B cell (primary cell): ENCODE data around the gene IL4R. TPM values are rescaled to one million over a fixed set of nuclear protein-coding genes. Genes with fewer than 3 reads are reported as not detected.

Experiments used
- ATAC-seq: fragments of 200-7000 bp; cut with Tn5 transposase; one replicate; pipeline ENCODE4 v1.10.0; 2021; ENCODE audit warnings: low read depth, mild to moderate bottlenecking, moderate number of reproducible peaks, moderate library complexity
- CTCF ChIA-PET: fragments of 350-600 bp; sonication (Branson Sonifier 250); formaldehyde crosslinking; loops from one replicate; lab custom pipeline; 2021; ENCODE audit warnings: antibody characterized with exemption, inconsistent platforms; lab: Charles Lee
- POLR2A ChIA-PET: fragments of 350-600 bp; sonication (Branson Sonifier 250); formaldehyde crosslinking; loops from one replicate; lab custom pipeline; 2021; ENCODE audit warnings: antibody characterized with exemption; lab: Charles Lee
- DNase-seq: peaks from one replicate; pipeline ENCODE4 v3.0.0; 2013
- H2AFZ ChIP-seq: 2 replicates; pipeline ENCODE4 v1.6.1; 2012; ENCODE audit warnings: mild to moderate bottlenecking, low read depth, low read length; ENCODE audit not compliant: insufficient read depth, poor library complexity, severe bottlenecking
- H3K27ac ChIP-seq, 2 donors: 1 replicate in 1 of 2; 2 replicates in 1 of 2; pipeline ENCODE4 v1.5.1; 2012 to 2013; ENCODE audit warnings: low read length in 2 of 2, mild to moderate bottlenecking in 2 of 2, moderate library complexity in 1 of 2
- H3K27me3 ChIP-seq, 4 experiments: fragments of 200-600 bp in 1 of 4; sonication (generic) in 1 of 4; replicated peaks in 1 of 4; 1 replicate in 2 of 4; 2 replicates in 2 of 4; pipeline versions ENCODE4 v1.6.1 to v1.7.0; 2013 to 2016; ENCODE audit warnings: low read length in 3 of 4, mild to moderate bottlenecking in 2 of 4, mixed read lengths in 1 of 4, moderate library complexity in 1 of 4; ENCODE audit not compliant: insufficient read depth in 4 of 4, control insufficient read depth in 3 of 4; ENCODE audit errors: control extremely low read depth in 1 of 4
- H3K36me3 ChIP-seq, 2 experiments: replicated peaks in 1 of 2; 1 replicate in 1 of 2; 2 replicates in 1 of 2; pipeline versions ENCODE4 v1.6.1 to v1.7.1; 2013; ENCODE audit warnings: low read length in 1 of 2; ENCODE audit not compliant: insufficient read depth in 2 of 2, control insufficient read depth in 1 of 2; ENCODE audit errors: control extremely low read depth in 1 of 2, extremely low read depth in 1 of 2
- H3K4me1 ChIP-seq, 2 donors: fragments of 200-600 bp in 1 of 2; sonication (generic) in 1 of 2; 1 replicate in 1 of 2; 2 replicates in 1 of 2; pipeline versions ENCODE4 v1.5.1 to v1.6.1; 2013 to 2017; ENCODE audit warnings: low read length in 2 of 2; ENCODE audit not compliant: control insufficient read depth in 2 of 2, insufficient read depth in 2 of 2
- H3K4me2 ChIP-seq: replicated peaks from 2 replicates; pipeline ENCODE3; 2012; ENCODE audit warnings: mild to moderate bottlenecking, low read depth, low read length; ENCODE audit not compliant: poor library complexity, severe bottlenecking
- H3K4me3 ChIP-seq, 5 experiments: fragments of 200-600 bp in 1 of 5; sonication (generic) in 1 of 5; 1 replicate in 3 of 5; 2 replicates in 2 of 5; pipeline versions ENCODE4 v1.5.1 to v1.7.0; 2011 to 2016; ENCODE audit warnings: low read length in 4 of 5, mild to moderate bottlenecking in 4 of 5, low read depth in 2 of 5, control low read depth in 1 of 5, moderate library complexity in 1 of 5; ENCODE audit not compliant: insufficient read depth in 1 of 5; ENCODE audit errors: control extremely low read depth in 1 of 5, extremely low read depth in 1 of 5
- H3K79me2 ChIP-seq: fragments of 200-600 bp; sonication (generic); one replicate; pipeline ENCODE4 v1.6.0; 2016; ENCODE audit warnings: low read length; ENCODE audit not compliant: control insufficient read depth, insufficient read depth
- H3K9ac ChIP-seq: fragments of 200-600 bp; sonication (generic); 2 replicates; pipeline ENCODE4 v1.6.1; 2017; ENCODE audit warnings: mild to moderate bottlenecking, low read length, moderate library complexity
- H3K9me3 ChIP-seq, 3 donors: one replicate each; pipeline versions ENCODE4 v1.6.1 to v1.7.1; 2013; ENCODE audit warnings: low read length in 2 of 3; ENCODE audit not compliant: control insufficient read depth in 2 of 3, insufficient read depth in 1 of 3; ENCODE audit errors: control extremely low read depth in 1 of 3
- H4K20me1 ChIP-seq: 2 replicates; pipeline ENCODE4 v1.6.0; 2012; ENCODE audit warnings: mild to moderate bottlenecking, low read length; ENCODE audit not compliant: insufficient read depth, control insufficient read depth, poor library complexity, severe bottlenecking
- H3K27ac Mint-ChIP-seq: one replicate; pipeline ENCODE4 v1.8.0; 2021; ENCODE audit warnings: mixed read lengths
- H3K27me3 Mint-ChIP-seq: one replicate; pipeline ENCODE4 v1.8.0; 2021; ENCODE audit warnings: mixed read lengths
- H3K4me1 Mint-ChIP-seq: one replicate; pipeline ENCODE4 v1.8.0; 2021; ENCODE audit warnings: mixed read lengths
- H3K4me3 Mint-ChIP-seq: one replicate; pipeline ENCODE4 v1.8.0; 2021; ENCODE audit warnings: mixed read lengths
- H3K9me3 Mint-ChIP-seq: one replicate; pipeline ENCODE4 v1.8.0; 2022; ENCODE audit warnings: mixed read lengths; ENCODE audit not compliant: insufficient read depth
- CTCF ChIP-seq: fragments of 200-600 bp; IDR thresholded peaks from one replicate; pipeline ENCODE4 v1.8.0; 2022; ENCODE audit warnings: antibody characterized with exemption, mild to moderate bottlenecking
- EZH2 ChIP-seq: IDR thresholded peaks from 2 replicates; pipeline ENCODE4 v1.6.1; 2012; ENCODE audit warnings: borderline replicate concordance, low read depth, mild to moderate bottlenecking, moderate library complexity, low read length; ENCODE audit not compliant: insufficient read depth, poor library complexity, severe bottlenecking
- WGBS: methylation state at CpG from one replicate; pipeline ENCODE4 v1.1.5; 2013; ENCODE audit warnings: missing lambda C conversion rate; ENCODE audit not compliant: insufficient coverage; 5-methylcytosine and 5-hydroxymethylcytosine counted together
- intact Hi-C: fragments of 100-400 bp; cut with micrococcal nuclease; formaldehyde crosslinking; loops from one replicate; pipeline ENCODE4 v1.10.0; 2022
- polyA plus RNA-seq: library from polyadenylated mRNA; depleted of rRNA; stranded (reverse); fragments of >200 nt; gene quantifications from 2 replicates; pipeline ENCODE4 v1.2.3, GENCODE V29; 2012
- total RNA-seq, 2 donors: library from RNA; stranded (reverse); fragments of 120-200 nt in 1 of 2; gene quantifications; 1 replicate in 1 of 2; 2 replicates in 1 of 2; pipeline versions ENCODE4 v1.2.3 to v1.2.4, GENCODE V29; 2013 to 2022

The IL4R gene
- total and polyA plus RNA-seq, 2 donors (not counting 1 experiment from before 2014, with no cell fraction given) = 311 to 966 TPM

- Histone ChIP-seq H3K4me1 (peaks cover 46 to 72% of the 10 kb centered on the region in 2 donors), H4K20me1 (peaks cover 62% of the 10 kb centered on the region), H3K4me3 (peak overlapping the region; percentile 83 to 98 (median 93)), H3K9me3 (no peaks in the 10 kb centered on the region), H3K79me2 (peaks cover 81% of the 10 kb centered on the region), H2AFZ (no peak overlapping the region), H3K4me2 (peak overlapping the region; percentile 88), H3K27me3 (no peaks in the 10 kb centered on the region), H3K36me3 (peaks cover 0 to 39% of the 10 kb centered on the region in 2 experiments), H3K27ac (peak overlapping the region; percentile 90 to 97), H3K9ac (peak overlapping the region; percentile 98)
- TF ChIP-seq EZH2 (no peak), CTCF (no peak)
- Mint-ChIP-seq H3K9me3 (no peaks in the 10 kb centered on the region), H3K4me3 (peak overlapping the region; percentile 98), H3K27ac (peak overlapping the region; percentile 97), H3K4me1 (peaks cover 80% of the 10 kb centered on the region), H3K27me3 (no peaks in the 10 kb centered on the region)
- peak; percentile 11 for ATAC-seq
- WGBS = 31% methylated on average over 6 of the region's 9 CpGs
- peak; percentile 52 for DNase-seq
- intact Hi-C loops = loop anchor here (1.0 to 10.0 kb wide), 2 partner anchors 80 to 89 kb away; partner anchors contain the start of gene IL21R
- ChIA-PET POLR2A (interaction anchor here (1.0 to 2.3 kb wide), 8 partner anchors 40 to 136 kb away, joined by 3 to 9 read pairs (median 4); partner anchors contain the start of gene NSMCE1), CTCF (interaction anchor here (0.6 to 13.3 kb wide), 7 partner anchors 12 to 117 kb away, joined by 3 to 172 read pairs (median 4); no protein-coding TSS in a partner anchor)
Observed at GRCh38 chr16:27315333-27316037, 1.7 kb downstream of the IL4R start.
